Measurements from ENCODE around the gene TAS1R2. TPM values are rescaled to one million over a fixed set of nuclear protein-coding genes. Genes with fewer than 3 reads are reported as not detected.
"Not testable (repeated sequence)": the region's sequence is repeated elsewhere in the genome, so short reads cannot be mapped to it uniquely, and the experiment has no call there.

Gene TAS1R2
- total RNA-seq, 2 donors from 2014 or later = not detected

- Mint-ChIP-seq H3K4me3 (no peak overlapping the region), H3K27me3 (no peaks in the 10 kb centered on the region)
Observed at GRCh38 chr1:18879215-18879790, 19.8 kb upstream of the TAS1R2 start.

DNA sequence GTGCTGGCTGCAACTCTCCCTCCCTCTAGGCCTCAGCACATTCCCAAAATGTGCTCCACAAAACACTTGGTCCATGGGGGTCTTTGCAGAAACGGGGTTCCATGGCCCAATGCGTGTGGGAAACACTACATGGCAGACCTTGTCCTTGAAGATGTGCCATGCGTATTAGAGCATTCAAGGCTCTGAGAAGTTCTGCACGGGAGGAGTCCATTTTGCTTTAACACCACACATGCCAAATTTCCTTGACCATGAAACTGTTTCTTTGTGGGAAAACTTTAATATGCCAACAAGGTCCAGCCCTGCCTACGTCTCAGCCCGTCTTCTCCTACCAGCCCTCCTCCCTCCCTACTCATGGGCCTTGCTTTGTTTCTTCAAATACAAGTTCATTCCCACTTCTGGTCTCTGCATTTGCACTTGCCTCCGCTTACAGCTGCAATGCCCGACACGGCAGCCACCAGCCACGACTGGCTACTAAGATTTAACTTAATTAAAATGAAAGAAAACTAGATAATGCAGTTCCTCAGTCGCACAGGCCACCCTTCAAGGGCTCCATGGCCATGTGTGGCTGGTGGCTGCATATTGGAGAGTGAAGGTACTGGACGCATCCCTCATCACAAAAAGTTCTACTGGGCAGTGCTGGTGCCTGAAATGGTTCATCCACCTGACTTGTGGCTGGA is 19.2 kb upstream of the TAS1R2 start:
- no peaks in the 10 kb centered on the region for H3K9me3 Mint-ChIP-seq
- no peaks in the 10 kb centered on the region for H3K27me3 Mint-ChIP-seq
- H3K27ac Mint-ChIP-seq = no peak overlapping the region
- H3K36me3 Mint-ChIP-seq (ENCODE audit: low read depth) = no peaks in the 10 kb centered on the region
- no peaks in the 10 kb centered on the region for H3K4me1 Mint-ChIP-seq
- H3K4me3 Mint-ChIP-seq = no peak overlapping the region
- no peak for ATAC-seq (replicated peaks)

More at GRCh38 chr1:18879215-18879790, 19.8 kb upstream of the TAS1R2 start:
- no peaks in the 10 kb centered on the region for H3K4me1 Mint-ChIP-seq
- no peak overlapping the region for H3K27ac Mint-ChIP-seq
- H3K9me3 Mint-ChIP-seq = no peaks in the 10 kb centered on the region
- no peak for ATAC-seq (replicated peaks)
- H3K36me3 Mint-ChIP-seq (ENCODE audit: low read depth) = no peaks in the 10 kb centered on the region

GRCh38 chr1:18877282-18877681 is 17.8 kb upstream of the TAS1R2 start:
- ATAC-seq (replicated peaks) = no peak
- Mint-ChIP-seq H3K4me3 (no peak overlapping the region), H3K27me3 (no peaks in the 10 kb centered on the region), H3K27ac (no peak overlapping the region), H3K36me3 (ENCODE audit: low read depth) (no peaks in the 10 kb centered on the region), H3K9me3 (no peaks in the 10 kb centered on the region), H3K4me1 (no peaks in the 10 kb centered on the region)

DNA sequence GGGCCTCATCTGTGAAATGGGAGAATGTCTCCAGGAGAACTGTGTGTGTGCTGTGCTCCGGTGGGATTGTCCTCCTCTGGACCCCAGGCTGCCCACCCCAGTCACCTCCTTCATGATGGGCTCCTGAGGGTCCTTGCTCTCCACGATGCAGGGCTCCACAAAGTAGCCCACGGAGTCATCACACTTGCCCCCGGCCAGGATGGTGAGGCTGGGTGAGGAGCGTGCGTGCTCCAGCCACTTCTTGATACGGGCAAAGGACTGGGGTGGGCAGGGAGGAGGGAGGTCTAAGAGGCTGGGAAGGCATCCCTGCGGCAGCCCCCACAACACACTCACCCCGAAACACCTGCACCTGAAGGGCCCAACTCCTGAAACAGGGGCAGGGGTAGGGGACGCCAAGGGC is 16.8 kb upstream of the TAS1R2 start:
- Mint-ChIP-seq H3K9me3 (no peaks in the 10 kb centered on the region), H3K27me3 (no peaks in the 10 kb centered on the region), H3K36me3 (ENCODE audit: low read depth) (no peaks in the 10 kb centered on the region), H3K4me1 (no peaks in the 10 kb centered on the region), H3K27ac (no peak overlapping the region), H3K4me3 (no peak overlapping the region)
- no peak for ATAC-seq (replicated peaks)

GRCh38 chr1:18875796-18876128 is 16.3 kb upstream of the TAS1R2 start:
- H3K36me3 Mint-ChIP-seq (ENCODE audit: low read depth) = no peaks in the 10 kb centered on the region
- no peak overlapping the region for H3K27ac Mint-ChIP-seq
- no peak for ATAC-seq (replicated peaks)
- H3K4me3 Mint-ChIP-seq = no peak overlapping the region
- H3K27me3 Mint-ChIP-seq = no peaks in the 10 kb centered on the region
- H3K4me1 Mint-ChIP-seq = no peaks in the 10 kb centered on the region
- H3K9me3 Mint-ChIP-seq = no peaks in the 10 kb centered on the region

DNA sequence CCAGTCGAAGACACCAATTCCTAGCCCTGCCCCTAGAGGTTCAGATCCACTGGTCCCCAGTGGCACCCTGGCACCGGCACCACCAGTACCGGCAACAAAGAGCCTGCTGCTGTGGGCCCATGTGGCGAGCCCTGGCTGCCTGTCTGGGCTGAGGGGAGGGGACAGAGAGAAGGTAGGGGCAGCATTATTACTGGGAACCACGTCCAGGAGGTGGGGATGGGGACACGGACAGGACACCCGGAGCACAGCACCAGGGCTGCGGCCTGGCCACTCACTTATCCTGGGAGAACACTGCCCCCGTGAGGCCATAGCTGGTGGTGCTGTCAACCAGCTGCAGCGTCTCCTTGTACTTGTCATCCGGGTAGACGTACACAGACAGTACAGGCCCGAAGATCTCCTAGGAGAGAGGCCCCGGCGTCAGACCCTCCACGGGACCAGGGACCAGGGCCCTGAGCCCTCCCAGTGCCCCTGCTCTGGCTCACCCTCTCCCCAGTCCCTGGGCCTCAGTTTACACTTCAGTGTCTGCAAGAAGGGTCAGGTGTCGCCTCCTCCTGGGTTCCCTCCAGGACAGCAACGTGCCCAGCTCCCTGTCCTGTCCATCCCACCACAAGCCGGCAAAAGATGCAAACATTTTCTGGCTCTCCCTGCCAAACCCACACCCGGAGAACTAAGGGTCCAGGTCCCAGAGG is 15.8 kb upstream of the TAS1R2 start:
- H3K4me1 Mint-ChIP-seq = no peaks in the 10 kb centered on the region
- no peak overlapping the region for H3K27ac Mint-ChIP-seq
- H3K36me3 Mint-ChIP-seq (ENCODE audit: low read depth) = no peaks in the 10 kb centered on the region
- ATAC-seq (replicated peaks) = peak; percentile 61
- no peak overlapping the region for H3K4me3 Mint-ChIP-seq
- H3K9me3 Mint-ChIP-seq = no peaks in the 10 kb centered on the region
- H3K27me3 Mint-ChIP-seq = no peaks in the 10 kb centered on the region

DNA sequence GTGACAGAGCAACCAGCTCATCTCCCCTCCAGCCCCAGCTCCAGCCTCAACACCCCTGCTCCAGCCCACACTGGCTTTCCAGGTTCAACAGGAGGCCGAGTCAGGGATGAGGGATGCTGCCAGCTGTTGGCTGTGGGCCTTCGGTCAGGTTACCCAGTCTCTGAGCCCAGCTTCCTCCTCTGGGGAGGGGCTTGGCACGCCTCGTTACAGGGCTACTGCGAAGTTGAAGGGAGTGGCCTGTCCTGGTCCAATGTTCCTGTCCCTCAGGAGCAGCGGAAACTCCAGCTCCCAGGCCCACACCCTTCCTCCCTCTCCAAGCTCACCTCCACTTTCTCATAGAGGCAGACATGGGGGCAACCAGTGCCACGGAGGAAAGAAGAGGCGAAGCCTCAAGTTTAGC is 15.1 kb upstream of the TAS1R2 start:
- Mint-ChIP-seq H3K27ac (no peak overlapping the region), H3K27me3 (no peaks in the 10 kb centered on the region)

DNA sequence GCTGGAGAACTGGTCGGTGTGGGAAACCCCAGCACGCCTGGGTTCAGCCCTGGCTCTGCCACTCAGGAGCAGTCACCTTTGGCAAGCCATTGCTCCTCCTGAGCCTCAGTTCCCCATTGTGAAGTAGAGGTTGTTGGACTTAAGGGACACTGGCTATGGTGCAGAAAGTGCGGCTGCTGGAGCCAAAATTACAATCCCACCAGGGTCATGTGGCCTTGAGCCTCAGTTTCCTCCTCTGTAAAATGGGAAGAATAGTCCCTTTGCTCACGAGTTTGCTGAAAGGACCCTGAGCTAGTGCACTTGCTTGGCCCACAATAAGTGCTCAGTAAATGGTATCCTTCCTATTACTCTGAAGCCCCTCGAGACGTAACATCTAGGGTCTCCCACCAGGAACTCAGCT is 14.6 kb upstream of the TAS1R2 start:
- Mint-ChIP-seq H3K9me3 (no peaks in the 10 kb centered on the region), H3K27ac (no peak overlapping the region), H3K4me1 (no peaks in the 10 kb centered on the region), H3K27me3 (no peaks in the 10 kb centered on the region), H3K36me3 (ENCODE audit: low read depth) (no peaks in the 10 kb centered on the region), H3K4me3 (no peak overlapping the region)
- no peak for ATAC-seq (replicated peaks)

More for the DNA sequence above, 15.1 kb upstream of the TAS1R2 start:
- no peak overlapping the region for H3K4me3 Mint-ChIP-seq
- H3K4me1 Mint-ChIP-seq = no peaks in the 10 kb centered on the region
- no peaks in the 10 kb centered on the region for H3K36me3 Mint-ChIP-seq (ENCODE audit: low read depth)
- no peak for ATAC-seq (replicated peaks)
- no peaks in the 10 kb centered on the region for H3K9me3 Mint-ChIP-seq

- no peaks in the 10 kb centered on the region for H3K36me3 Mint-ChIP-seq (ENCODE audit: low read depth)
- H3K27me3 Mint-ChIP-seq = peaks cover 3% of the 10 kb centered on the region
- no peaks in the 10 kb centered on the region for H3K4me1 Mint-ChIP-seq
- no peak overlapping the region for H3K27ac Mint-ChIP-seq
- no peak for ATAC-seq (replicated peaks)
- no peak overlapping the region for H3K4me3 Mint-ChIP-seq
- H3K9me3 Mint-ChIP-seq = no peaks in the 10 kb centered on the region
Observed at GRCh38 chr1:18872071-18872611, 12.7 kb upstream of the TAS1R2 start.

DNA sequence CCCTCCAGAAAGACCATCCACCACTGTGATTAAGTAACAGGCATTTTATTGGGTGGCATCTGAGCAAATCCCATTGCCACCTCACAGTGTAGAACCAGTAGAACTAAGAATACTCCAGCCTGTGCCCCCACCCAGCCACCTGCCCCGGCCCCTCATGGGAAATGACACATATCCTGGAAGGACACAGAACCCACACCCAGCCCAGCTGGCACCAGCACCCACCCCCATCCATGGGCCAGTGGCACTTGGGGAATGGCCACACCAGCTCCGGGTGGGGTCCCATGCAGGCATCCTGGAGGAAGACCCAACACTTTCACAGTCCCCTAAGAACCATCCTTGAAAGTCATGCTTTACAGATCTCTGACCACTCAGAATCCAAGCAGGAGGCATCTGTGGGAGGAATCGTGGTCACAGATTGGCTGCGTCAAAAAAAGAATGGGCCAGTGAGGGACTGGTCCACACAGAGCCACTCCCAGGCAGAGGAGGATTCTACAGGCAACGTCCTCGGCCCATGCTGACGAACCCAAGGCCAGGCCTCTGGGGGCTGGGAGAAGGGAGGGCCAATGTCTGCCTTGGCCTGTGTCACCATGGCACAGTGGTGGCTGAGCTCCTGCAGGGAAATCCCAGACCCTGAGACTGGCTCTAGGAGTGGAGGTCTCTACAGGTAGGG is 12.1 kb upstream of the TAS1R2 start:
- no peak overlapping the region for H3K4me3 Mint-ChIP-seq
- no peaks in the 10 kb centered on the region for H3K4me1 Mint-ChIP-seq
- no peak overlapping the region for H3K27ac Mint-ChIP-seq
- H3K9me3 Mint-ChIP-seq = no peaks in the 10 kb centered on the region
- H3K36me3 Mint-ChIP-seq (ENCODE audit: low read depth) = no peaks in the 10 kb centered on the region
- H3K27me3 Mint-ChIP-seq = peaks cover 3% of the 10 kb centered on the region
- ATAC-seq (replicated peaks) = no peak

- no peak for ATAC-seq (replicated peaks)
Observed at GRCh38 chr1:18870957-18871356, 11.5 kb upstream of the TAS1R2 start.

DNA sequence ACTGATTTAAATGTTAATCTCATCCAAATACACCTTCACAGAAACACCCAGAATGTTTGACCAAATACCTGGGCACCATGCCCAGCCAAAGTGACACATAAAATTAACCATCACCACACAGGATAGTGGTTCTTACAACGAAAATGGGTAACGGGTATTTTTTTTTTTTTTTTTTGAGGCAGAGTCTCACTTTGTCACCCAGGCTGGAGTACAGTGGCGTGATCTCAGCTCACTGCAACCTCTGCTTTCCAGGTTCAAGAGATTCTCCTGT is 11.1 kb upstream of the TAS1R2 start:
- not testable (repeated sequence) for H3K4me3 Mint-ChIP-seq; H3K27me3 Mint-ChIP-seq; H3K36me3 Mint-ChIP-seq (ENCODE audit: low read depth)

More at GRCh38 chr1:18870957-18871356, 11.5 kb upstream of the TAS1R2 start:
- Mint-ChIP-seq H3K9me3 (no peaks in the 10 kb centered on the region), H3K36me3 (ENCODE audit: low read depth) (no peaks in the 10 kb centered on the region), H3K27me3 (peaks cover 3% of the 10 kb centered on the region), H3K27ac (no peak overlapping the region), H3K4me3 (no peak overlapping the region), H3K4me1 (no peaks in the 10 kb centered on the region)

DNA sequence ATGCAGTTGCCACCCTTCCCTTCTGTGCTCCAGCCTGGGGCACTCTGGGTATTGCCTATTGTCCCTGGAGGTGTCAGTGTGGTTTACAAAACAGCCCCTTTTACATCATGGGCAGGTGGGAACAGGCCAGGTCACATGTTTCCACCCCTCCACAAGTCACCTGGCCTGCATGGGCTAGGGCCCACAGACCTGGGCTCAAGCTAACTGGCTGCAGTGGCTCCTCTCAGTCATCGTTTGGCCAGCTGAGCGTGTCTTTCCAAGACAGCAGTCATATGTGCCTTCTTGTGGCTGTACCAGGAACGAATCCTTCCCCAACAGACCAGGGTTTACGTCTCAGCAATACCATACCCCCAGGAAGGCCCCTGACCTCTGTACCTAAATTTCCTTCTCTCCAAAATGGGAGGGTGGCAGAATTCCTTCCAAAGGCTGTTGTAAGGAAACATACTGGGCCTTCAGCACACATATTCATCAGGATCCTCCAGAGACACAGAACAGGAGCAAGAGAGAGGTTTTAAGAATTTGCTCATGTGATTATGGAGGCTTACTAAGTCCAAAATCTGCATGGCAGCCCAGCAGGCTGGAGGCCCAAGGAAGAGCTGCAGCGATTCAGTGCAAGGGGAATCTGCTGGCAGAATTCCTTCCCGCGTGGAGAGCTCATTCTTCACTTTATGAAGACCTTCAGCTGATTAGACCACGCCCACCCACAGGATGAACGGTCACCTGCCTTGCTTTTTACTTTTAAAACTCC is 10.6 kb upstream of the TAS1R2 start:
- Mint-ChIP-seq H3K4me1 (no peaks in the 10 kb centered on the region), H3K27me3 (peaks cover 3% of the 10 kb centered on the region), H3K4me3 (no peak overlapping the region), H3K27ac (no peak overlapping the region), H3K36me3 (ENCODE audit: low read depth) (no peaks in the 10 kb centered on the region), H3K9me3 (no peaks in the 10 kb centered on the region)
- ATAC-seq (replicated peaks) = no peak

More for the DNA sequence above, 11.1 kb upstream of the TAS1R2 start:
- H3K4me1 Mint-ChIP-seq; ATAC-seq (replicated peaks); H3K27ac Mint-ChIP-seq; H3K9me3 Mint-ChIP-seq: not testable (repeated sequence)

- H3K4me3 Mint-ChIP-seq = no peak overlapping the region
- H3K9me3 Mint-ChIP-seq = no peaks in the 10 kb centered on the region
- no peak overlapping the region for H3K27ac Mint-ChIP-seq
- H3K36me3 Mint-ChIP-seq (ENCODE audit: low read depth) = no peaks in the 10 kb centered on the region
- H3K4me1 Mint-ChIP-seq = no peaks in the 10 kb centered on the region
- H3K27me3 Mint-ChIP-seq = peaks cover 3% of the 10 kb centered on the region
- ATAC-seq (replicated peaks) = no peak
Observed at GRCh38 chr1:18868801-18869424, 9.5 kb upstream of the TAS1R2 start.

Measured in activated T-helper 17 cell treated with anti-CD3 and anti-CD28 coated beads, Interleukin-2, amount 50 U/mL, for 72 hours (primary cell).